ENCODE data around the gene SERPINB1. TPM values are rescaled to one million over a fixed set of nuclear protein-coding genes. Genes with fewer than 3 reads are reported as not detected.
"Not testable (repeated sequence)": the region's sequence is repeated elsewhere in the genome, so short reads cannot be mapped to it uniquely, and the experiment has no call there.

SERPINB1 gene
- total RNA-seq, 4 donors from 2014 or later: 24.8 to 79.0 (median 45.4) TPM

GRCh38 chr6:2883673-2884072 is 42.0 kb upstream of the SERPINB1 start:
- Histone ChIP-seq H3K27ac (no peak overlapping the region), H3K36me3 (peaks cover 0 to 3% of the 10 kb centered on the region in 2 donors), H3K9me3 (no peaks in the 10 kb centered on the region), H3K4me1 (no peaks in the 10 kb centered on the region), H3K27me3 (no peaks in the 10 kb centered on the region), H3K4me3 (no peak overlapping the region)
- ATAC-seq: no peak
- 94 to 100% methylated on average over 2 of the region's 2 CpGs for WGBS, 2 donors (ENCODE audit: low coverage in 1 of 2)
- TF ChIP-seq POLR2A (IDR thresholded peaks at IDR 0.05) (no peak), EP300 (IDR thresholded peaks at IDR 0.05) (no peak), CTCF (IDR thresholded peaks at IDR 0.05) (no peak), POLR2AphosphoS5 (IDR thresholded peaks at IDR 0.05) (no peak)

- ATAC-seq: no peak
- Histone ChIP-seq H3K27ac (no peak overlapping the region), H3K4me1 (peaks cover 0 to 18% (median 8%) of the 10 kb centered on the region in 3 donors), H3K4me3 (no peak overlapping the region), H3K36me3 (no peaks in the 10 kb centered on the region), H3K27me3 (no peaks in the 10 kb centered on the region), H3K9me3 (no peaks in the 10 kb centered on the region)
- TF ChIP-seq CTCF (IDR thresholded peaks at IDR 0.05) (no peak), POLR2A (IDR thresholded peaks at IDR 0.05) (no peak), EP300 (IDR thresholded peaks at IDR 0.05) (no peak)
- WGBS, 2 donors (ENCODE audit: low coverage in 1 of 2): 68 to 100% methylated on average over 1 to 4 of the region's 4 CpGs
These were observed 39.8 kb upstream of the SERPINB1 start for GRCh38 chr6:2881423-2881822.

- H3K4me1 ChIP-seq: peaks cover 0 to 30% (median 14%) of the 10 kb centered on the region in 3 donors
- H3K27ac ChIP-seq, H3K4me3 ChIP-seq, ATAC-seq, H3K27me3 ChIP-seq, H3K9me3 ChIP-seq, H3K36me3 ChIP-seq: not testable (repeated sequence)
- WGBS, 2 donors (ENCODE audit: low coverage in 1 of 2): 67 to 100% methylated on average over 1 to 2 of the region's 2 CpGs
These were observed 38.5 kb upstream of the SERPINB1 start for GRCh38 chr6:2880156-2880555.

- H3K36me3 ChIP-seq: no peaks in the 10 kb centered on the region
- H3K27ac ChIP-seq: peak overlapping the region in 3 of 4 donors; percentile 76 to 82 (median 81)
- no peak for TF ChIP-seq POLR2A (IDR thresholded peaks at IDR 0.05)
- no peak for TF ChIP-seq EP300 (IDR thresholded peaks at IDR 0.05)
- no peak for TF ChIP-seq POLR2AphosphoS5 (IDR thresholded peaks at IDR 0.05)
- TF ChIP-seq CTCF (IDR thresholded peaks at IDR 0.05): no peak
- no peaks in the 10 kb centered on the region for H3K9me3 ChIP-seq
- H3K27me3 ChIP-seq: no peaks in the 10 kb centered on the region
- WGBS, 2 donors (ENCODE audit: low coverage in 1 of 2): 60 to 92% methylated on average over 1 to 2 of the region's 2 CpGs
- no peak for ATAC-seq
- H3K4me3 ChIP-seq: no peak overlapping the region
- H3K4me1 ChIP-seq: peaks cover 0 to 50% (median 16%) of the 10 kb centered on the region in 3 donors
These were observed 36.3 kb upstream of the SERPINB1 start for GRCh38 chr6:2877960-2878359.

- peak; percentile 16 for ATAC-seq
- WGBS, 2 donors (ENCODE audit: low coverage in 1 of 2): 37 to 80% methylated on average over 2 to 4 of the region's 13 CpGs
These were observed 35.6 kb upstream of the SERPINB1 start for GRCh38 chr6:2877057-2877882.

More at GRCh38 chr6:2877057-2877882, 35.6 kb upstream of the SERPINB1 start:
- H3K4me1 ChIP-seq: peaks cover 0 to 57% (median 16%) of the 10 kb centered on the region in 3 donors
- no peaks in the 10 kb centered on the region for H3K9me3 ChIP-seq
- TF ChIP-seq POLR2AphosphoS5 (IDR thresholded peaks at IDR 0.05): peak; percentile 71
- no peak for TF ChIP-seq POLR2A (IDR thresholded peaks at IDR 0.05)
- TF ChIP-seq EP300 (IDR thresholded peaks at IDR 0.05): no peak
- no peak for TF ChIP-seq CTCF (IDR thresholded peaks at IDR 0.05)
- peak overlapping the region; percentile 60 to 82 (median 78) for H3K27ac ChIP-seq
- peak overlapping the region; percentile 59 to 62 for H3K4me3 ChIP-seq
- H3K27me3 ChIP-seq: no peaks in the 10 kb centered on the region
- H3K36me3 ChIP-seq: no peaks in the 10 kb centered on the region

All from gastroesophageal sphincter (tissue), 4 donors.